GM18873 (cell line): Measurements from ENCODE around the gene ARID1A.
"Not testable (repeated sequence)": the region's sequence is repeated elsewhere in the genome, so short reads cannot be mapped to it uniquely, and the experiment has no call there.

ENCODE experiments used
- ATAC-seq: cut with Tn5 transposase; IDR thresholded peaks from one replicate; pipeline ENCODE4 v1.9.1; 2021; ENCODE audit warnings: mild to moderate bottlenecking, moderate library complexity, moderate number of reproducible peaks; ENCODE audit not compliant: unreplicated experiment, low FRiP score

The ARID1A gene

GRCh38 chr1:26695356-26696118, at the start of gene ARID1A:
Gene ARID1A, plus strand, starts transcription at chr1:26696015. Its CDS starts 389 bp downstream, at chr1:26696404.
- ATAC-seq: peak; percentile 43

- no peak for ATAC-seq
Observed at GRCh38 chr1:26664802-26665201, 31.0 kb upstream of the ARID1A start.

- no peak for ATAC-seq
Observed at GRCh38 chr1:26666855-26667254, 29.0 kb upstream of the ARID1A start.

GRCh38 chr1:26668106-26668786, 27.6 kb upstream of the ARID1A start:
- ATAC-seq: not testable (repeated sequence)

GRCh38 chr1:26677306-26678115, 18.3 kb upstream of the ARID1A start:
- ATAC-seq: peak; percentile 47

- no peak for ATAC-seq
Observed at GRCh38 chr1:26684763-26685508, 10.9 kb upstream of the ARID1A start.

GRCh38 chr1:26686795-26687194, 9.0 kb upstream of the ARID1A start:
- no peak for ATAC-seq

- no peak for ATAC-seq
Observed at GRCh38 chr1:26689504-26689903, 6.3 kb upstream of the ARID1A start.

GRCh38 chr1:26690157-26690556, 5.7 kb upstream of the ARID1A start:
- no peak for ATAC-seq

- no peak for ATAC-seq
Observed at GRCh38 chr1:26690576-26691031, 5.2 kb upstream of the ARID1A start.

GRCh38 chr1:26692211-26692792, 3.5 kb upstream of the ARID1A start:
- ATAC-seq: no peak

GRCh38 chr1:26692793-26693490, 2.9 kb upstream of the ARID1A start:
- ATAC-seq: peak; percentile 39

GRCh38 chr1:26693599-26694572, 1.9 kb upstream of the ARID1A start:
- no peak for ATAC-seq

GRCh38 chr1:26694638-26695355, 1.0 kb upstream of the ARID1A start:
- ATAC-seq: no peak

GRCh38 chr1:26696119-26696653, 371 bp downstream of the ARID1A start:
- ATAC-seq: no peak

GRCh38 chr1:26696654-26697430, 1.0 kb downstream of the ARID1A start:
- no peak for ATAC-seq
